Inflammatory macrophage treated with lipopolysaccharide for 4 hours (primary cell): ENCODE data around the gene VAT1L.

ENCODE experiments used
- DNase-seq: peaks from one replicate; pipeline ENCODE4 v3.0.0-alpha.2; 2020

The VAT1L gene

DNA sequence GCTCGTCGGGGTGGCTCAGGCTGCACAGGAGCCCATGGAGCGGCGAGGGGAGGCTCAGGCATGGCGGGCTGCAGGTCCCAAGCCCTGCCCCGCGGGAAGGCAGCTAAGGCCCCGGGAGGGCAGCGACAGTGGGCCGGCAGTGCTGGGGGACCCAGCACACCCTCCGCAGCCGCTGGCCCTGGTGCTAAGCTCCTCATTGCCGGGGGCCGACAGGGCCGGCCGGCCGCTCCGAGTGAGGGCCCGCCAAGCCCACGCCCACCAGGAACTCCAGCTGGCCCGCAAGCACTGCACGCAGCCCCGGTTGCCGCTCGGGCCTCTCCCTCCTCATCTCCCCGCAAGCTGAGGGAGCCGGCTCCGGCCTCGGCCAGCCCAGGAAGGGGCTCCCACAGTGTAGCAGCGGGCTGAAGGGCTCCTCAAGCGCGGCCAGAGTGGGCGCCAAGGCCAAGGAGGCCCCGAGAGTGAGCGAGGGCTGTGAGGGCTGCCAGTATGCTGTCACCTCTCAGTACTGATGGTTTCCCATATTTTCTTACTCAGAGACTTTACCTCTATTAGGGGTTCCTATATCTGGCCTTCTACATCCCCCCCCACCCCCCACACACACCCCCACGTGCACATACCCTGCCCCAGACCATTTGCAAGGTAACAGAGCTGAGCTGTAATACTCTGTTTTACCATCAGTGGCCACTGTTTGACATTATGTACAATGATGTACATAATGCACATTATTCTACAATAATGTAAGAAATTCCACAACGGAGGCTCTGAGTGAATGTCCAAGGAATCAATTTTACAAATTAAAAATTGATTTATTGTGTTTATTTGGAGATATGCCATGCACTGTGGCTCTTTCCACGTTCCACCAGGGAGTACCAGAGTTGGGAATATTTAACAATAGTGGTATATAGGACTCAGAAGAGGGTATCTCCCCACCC, 3.7 kb upstream of the VAT1L start:
- DNase-seq, result no peak

DNA sequence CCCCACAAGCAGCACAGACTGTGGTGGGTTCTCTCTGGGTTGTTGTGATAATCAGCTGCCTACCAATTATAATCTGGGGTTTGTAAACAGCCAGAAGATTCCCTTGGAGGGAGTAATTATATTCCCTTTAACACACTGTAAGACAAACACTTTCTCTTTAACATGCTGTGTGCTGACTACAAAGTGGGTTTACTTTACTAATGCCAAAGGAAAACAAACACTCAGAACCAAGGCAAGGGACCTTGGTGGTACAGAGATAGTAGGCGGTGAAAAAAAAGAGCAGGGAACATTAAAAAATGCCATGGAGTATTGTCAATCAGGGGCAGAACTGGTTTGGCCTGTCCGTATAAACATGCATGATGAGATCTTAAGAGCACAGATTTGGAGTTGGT, 3.0 kb upstream of the VAT1L start:
- DNase-seq, result no peak

DNA sequence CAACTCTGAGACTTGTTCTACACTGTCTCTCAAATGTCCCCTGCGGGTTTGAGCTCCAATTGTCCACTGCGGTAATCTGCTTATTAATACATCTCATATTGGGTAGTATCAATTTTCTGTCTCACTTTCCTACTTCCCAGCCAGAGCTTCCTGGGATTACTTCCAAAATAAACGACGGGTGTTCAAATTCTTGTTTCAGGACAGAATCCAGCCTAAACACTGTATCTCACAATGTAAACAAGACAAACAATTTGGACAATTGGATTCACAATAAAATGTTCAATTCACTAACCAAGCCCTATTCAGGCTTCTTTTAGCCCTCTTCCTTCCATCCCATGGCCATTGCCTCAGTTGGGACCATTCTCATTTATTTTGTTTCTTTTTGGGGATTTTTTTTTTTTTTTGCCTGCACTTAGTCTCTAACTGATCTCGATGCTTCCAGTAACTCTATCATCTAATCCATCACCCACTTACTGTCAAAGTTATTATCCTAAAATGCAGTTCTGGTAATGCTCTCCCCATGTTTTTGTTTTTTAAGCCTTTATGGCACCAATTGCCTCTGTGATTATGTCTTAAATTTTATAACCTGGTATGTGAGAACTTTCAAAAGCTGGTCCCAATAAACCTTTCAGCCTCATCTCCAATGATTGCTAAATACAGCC, 2.0 kb upstream of the VAT1L start:
- DNase-seq, result no peak

DNA sequence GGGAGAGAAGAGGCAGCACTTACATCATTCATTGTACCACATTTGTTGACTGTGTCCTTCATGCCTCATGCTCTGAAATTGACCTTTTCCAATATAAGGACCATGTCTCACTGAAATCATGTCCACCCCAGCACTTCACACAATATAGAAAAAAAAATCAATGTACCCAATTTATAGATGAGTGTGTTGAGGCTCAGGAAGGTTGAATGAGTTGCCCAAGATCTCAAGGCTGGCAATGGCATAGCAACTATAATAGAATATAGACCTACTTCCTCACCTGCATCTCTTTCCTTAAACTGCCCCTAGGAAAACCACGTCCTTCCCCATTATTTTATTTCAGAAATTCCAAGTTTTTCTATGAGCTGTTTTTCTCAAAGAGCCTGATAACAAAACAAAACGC, 912 bp upstream of the VAT1L start:
- DNase-seq, result no peak

DNA sequence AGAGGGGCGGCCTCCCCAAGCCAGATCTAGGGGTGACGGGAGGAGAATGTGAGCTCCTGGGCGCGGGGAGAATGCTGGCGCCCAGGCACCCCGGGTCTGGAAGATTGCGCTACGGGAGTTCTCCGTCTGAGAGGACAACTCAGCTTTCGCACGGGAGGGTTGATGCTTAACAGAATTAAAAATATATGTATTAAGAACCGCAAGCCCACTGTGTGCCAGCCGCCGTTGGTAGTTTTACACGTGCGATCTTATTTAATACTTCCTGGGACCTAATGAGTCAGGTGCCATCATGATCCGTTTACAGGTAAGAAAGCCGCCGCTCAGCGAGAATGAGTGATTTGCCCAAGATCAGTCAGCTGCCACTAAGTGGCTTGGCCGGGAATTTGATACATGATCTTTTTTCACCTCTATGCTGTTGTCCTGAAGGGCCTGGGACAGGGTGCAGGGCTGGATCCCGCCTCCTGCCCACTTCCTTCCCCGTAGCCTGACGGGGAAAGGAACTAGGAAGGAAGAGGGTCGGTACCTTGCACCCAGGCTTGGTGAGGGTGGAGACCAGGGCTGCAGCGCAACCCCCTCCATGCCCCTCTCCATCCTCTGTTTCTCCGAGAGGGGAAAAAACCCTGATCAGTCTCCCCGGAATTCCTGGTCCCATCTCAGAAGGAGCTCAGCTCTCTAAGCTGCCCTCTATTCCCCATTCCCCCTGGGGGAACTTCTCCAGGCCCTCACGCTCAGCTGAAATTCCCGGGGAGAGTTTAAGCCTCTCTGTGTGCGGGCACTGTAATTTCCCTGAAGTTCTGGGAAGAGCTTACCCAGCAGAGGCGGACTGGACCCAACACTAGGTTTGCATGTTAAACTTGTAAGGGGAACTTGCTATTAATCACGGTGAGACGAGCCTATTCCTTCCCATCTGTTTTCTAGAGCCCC, 983 bp downstream of the VAT1L start:
- no peak for DNase-seq

DNA sequence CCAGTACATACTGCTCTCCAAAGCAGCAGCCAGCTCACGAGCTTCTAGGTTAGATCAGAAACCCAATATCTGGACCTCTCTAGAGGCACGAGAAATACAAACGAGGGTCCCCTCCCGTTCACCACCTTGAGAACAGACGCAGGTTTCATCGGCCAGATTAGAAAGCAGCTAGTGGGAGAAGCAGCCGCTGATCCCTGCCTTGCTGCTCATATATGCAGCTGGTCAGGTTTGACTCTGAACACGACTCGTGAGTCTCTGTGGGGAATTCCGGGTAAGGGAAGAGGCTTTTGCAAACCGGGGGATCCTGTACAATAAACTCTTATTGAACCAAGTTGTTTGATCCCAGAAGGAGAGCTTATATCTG, 1.6 kb downstream of the VAT1L start:
- DNase-seq, result no peak

DNA sequence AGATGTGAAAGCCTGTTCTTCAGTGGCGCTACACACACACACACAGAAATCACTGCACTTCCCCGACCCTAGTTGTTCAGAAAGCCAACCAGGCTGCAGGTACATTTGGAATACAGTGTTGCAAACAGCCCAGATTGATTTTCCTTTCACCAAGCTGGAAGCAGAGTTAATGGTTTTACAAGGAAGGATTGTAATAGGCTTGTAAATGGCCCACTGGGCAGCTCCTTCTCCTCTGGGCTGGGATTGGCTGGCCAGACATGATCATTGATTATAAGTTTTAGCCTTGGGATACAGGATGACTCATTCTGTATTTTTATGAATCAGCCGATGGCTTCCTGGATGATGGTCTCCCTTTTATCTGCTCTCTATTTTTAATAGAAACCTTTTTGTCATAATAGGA, 2.5 kb downstream of the VAT1L start:
- no peak for DNase-seq

DNA sequence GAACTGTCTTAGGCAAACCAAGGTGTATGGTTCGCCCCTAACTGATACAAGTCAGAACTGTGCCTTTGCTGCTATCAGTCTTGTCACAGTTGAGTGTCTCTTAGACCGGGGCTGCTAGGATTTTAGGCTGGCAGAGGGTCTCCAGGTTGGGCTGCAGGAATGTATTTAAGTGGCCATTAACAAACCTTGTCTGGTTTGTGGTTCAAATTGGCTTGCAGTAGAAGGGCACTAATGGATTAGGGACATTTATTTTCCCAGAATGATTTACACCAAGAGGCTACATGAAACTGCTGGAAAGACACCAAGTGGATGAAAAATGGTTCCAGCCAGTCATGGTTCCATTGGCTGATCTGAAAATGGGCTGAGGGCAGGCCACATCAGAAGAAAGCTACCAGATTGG, 5.1 kb downstream of the VAT1L start:
- no peak for DNase-seq

DNA sequence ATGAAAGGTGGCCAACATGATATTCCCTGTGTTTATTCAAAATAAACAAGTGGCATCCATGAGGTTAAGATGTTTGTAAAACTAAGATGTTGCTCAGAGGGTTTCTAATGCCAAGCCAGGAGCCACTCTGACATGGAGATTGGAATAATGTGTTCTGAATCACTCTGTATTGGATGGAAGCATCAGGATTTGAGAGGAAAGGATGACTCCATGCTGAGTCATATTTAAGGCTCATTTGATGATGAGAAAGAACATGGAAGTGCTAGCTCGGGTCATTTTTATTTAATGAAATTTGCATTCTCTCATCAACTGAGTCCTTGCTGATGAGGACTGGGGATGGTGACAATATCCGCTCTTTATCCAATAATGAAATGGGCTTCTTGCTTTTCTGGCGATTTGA, 6.2 kb downstream of the VAT1L start:
- no peak for DNase-seq

DNA sequence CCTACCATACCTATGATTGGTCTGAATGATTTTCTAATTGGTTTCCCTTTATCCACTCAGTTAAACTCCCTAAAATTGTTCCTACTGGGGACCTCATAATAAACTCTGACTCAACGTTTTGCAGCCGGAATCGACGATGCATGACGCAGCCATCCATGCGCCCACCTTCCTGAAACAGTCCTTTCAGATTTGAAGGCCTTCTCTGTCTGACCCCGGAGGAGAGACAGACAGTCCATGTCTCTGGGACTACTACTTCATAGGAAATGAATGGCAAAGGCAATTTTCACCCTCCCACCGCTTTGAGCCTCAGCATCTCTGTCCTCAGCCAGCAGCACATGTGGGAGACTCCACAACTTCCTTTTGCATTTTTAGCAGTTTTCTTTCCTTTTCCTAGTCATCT, 13.5 kb downstream of the VAT1L start:
- no peak for DNase-seq

DNA sequence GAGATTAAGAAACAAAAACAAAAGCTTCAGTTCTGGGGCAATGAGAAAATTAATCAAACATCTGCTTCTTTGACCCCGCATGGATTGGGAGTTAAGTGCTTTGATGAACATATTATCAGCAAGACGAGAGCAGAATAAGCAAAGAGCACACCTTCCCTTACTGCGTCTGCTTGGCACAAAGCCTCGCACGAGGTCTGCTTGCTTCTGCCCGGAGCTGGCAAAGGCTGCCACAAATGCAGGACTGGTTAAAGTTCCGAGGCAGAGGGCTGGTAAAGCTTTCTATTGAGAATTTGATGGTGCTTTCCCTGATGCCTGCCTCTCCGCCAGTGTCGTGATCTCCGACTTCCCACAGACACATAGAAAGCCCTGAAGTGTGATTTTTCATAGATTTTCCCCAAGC, 17.0 kb downstream of the VAT1L start:
- DNase-seq, result no peak

DNA sequence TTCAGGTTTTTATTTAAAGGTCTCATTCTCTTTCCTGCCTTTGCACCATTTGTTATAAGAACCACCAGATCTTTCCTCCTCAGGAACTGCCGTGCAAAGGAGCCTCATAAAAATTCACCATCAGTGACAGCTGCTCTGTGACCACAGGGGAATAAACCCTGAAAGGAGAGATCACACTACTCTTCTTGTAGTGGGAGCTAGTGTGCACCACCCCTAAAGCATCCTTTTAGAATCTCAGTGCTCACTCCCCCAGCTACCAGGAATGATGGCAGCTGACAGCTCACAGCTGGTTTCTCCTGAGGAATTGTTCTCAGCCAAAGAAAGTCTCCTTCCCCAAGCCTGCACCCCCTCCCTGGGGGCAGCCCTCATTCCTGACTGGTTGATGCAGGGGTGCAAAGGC, 18.7 kb downstream of the VAT1L start:
- DNase-seq, result no peak

DNA sequence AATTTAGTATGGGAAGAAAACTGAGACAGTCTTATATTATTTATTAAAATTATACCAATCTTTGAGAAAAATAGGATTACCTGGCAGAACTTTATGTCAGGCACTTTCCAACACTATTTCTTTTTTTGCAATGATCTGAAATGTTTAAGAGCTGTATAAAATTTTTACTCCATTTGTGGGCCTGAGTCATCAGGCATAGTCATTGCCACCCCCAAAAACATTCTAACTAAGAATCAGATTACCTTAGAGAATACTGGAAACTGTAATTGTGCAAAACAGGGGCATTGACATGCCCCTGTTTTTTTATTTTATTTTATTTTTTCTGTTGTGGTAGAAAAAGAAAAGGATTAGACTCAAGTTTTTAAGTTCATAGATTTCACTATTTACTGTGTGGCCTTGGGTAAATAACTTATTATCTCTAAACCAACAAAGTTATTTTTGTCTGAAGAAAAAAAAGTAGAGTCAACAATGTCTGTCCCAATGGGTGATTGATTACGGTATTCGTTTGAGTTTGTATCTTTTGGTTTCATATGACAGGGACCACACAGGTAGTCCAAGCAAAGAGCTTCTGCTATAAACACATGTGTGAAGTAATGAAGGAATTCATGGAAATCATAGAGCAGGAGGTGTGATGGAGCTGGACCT, 24.6 kb downstream of the VAT1L start:
- no peak for DNase-seq

DNA sequence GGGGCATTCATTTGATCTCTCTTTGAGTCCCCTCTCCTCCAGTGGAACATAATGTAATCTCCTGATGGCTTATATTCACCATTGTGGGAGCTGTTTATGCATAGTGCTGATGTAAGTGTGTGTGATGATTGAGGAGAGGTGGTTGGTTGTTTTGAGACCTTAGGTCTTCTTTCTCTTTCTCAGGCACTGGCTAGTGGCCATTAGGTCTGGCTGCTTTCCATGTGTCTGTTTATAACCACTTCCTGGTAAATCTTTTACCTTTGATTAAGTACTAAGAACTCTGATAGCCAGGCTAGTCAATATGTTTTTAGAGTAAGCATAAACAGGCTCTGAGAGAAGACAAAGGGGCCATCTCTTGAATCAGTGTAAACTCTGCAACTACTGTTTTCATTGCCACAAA, 27.9 kb downstream of the VAT1L start:
- DNase-seq, result no peak

DNA sequence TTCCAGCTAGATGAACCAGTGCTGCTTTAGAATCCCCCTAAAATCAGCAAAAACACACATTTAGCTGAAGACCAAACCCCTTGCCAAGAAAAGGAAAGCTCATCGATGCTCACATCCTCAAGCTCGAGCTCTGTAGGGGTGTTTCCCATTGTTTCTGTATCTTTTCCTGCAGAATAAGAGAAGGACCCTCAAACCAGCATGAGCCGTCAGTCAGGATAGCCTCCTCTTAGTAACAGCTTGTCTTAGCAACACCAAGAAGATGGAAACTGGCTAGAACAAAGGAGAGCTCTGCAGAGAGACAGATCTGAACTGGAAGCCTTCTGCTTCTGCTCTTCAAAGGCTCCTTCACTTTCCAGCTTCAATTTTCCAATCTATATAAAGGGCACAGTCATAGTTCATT, 32.0 kb downstream of the VAT1L start:
- no peak for DNase-seq

DNA sequence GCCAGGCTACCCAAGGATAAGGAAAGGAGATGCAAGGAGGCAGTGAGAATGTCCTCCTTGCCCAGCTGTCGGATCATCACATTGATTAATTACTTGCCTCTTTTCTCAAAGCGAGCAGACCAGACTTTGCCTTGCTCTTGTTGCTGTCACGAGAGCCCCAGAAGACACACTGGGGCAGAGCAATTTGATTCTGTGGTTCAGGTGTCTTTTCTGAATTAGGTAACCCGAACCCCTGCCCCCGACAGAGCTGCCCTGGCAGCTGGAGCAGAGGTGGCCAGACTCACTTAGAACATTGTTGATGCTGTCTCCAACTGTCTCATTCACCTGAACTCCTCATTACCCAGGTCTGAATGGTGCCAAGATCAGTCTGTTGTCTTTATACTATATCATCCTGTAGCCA, 34.3 kb downstream of the VAT1L start:
- DNase-seq, result no peak

DNA sequence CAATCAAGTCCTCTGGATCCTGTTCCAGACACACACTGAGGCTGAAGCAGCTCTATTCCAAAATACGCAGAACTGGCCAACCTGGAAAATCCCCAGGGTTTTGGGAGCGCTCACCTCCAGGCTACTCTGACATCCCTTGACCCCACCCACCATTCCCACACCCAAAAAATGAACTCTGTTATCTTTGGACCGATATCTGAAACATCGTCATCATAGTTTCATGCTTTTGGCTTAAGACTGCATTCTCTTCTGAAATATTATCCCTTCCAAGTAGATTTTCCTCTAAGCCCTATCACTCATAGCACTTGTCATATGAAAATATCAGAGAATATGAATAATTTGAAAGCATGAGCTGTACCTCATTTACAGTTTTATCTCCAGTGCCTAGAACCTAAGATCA, 34.7 kb downstream of the VAT1L start:
- DNase-seq, result no peak

DNA sequence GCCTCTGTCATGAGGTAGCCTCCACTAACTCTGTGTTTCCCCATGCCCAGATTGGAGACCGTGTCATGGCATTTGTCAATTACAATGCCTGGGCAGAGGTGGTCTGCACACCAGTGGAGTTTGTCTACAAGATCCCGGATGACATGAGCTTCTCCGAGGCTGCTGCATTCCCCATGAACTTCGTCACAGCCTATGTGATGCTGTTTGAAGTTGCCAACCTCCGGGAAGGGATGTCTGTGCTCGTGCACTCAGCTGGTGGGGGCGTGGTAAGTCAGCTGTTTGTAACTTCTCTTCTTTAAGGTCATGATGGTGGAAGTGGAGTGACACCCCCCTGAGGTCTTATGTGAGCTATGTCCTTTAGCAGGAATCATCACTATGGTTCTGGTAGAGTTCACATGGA, 36.8 kb downstream of the VAT1L start:
- DNase-seq, result no peak

DNA sequence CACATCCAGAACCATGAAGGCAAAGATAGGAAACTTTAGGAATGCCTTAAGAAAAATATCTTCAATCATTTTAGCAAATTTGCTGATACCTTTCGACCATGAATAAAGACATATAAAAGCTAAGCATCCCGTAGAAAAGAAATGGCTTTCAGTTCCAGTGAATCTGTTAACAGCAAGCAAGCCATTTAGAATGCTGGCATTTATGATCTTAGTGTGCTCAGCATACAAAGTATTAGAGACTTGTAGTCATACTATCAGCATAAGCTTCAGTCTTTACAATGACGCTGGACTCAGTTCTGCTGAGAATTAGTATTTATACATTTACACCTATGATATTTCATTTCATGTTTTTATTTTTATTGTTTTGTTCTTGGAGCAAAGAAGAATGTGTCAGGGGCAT, 38.7 kb downstream of the VAT1L start:
- no peak for DNase-seq

DNA sequence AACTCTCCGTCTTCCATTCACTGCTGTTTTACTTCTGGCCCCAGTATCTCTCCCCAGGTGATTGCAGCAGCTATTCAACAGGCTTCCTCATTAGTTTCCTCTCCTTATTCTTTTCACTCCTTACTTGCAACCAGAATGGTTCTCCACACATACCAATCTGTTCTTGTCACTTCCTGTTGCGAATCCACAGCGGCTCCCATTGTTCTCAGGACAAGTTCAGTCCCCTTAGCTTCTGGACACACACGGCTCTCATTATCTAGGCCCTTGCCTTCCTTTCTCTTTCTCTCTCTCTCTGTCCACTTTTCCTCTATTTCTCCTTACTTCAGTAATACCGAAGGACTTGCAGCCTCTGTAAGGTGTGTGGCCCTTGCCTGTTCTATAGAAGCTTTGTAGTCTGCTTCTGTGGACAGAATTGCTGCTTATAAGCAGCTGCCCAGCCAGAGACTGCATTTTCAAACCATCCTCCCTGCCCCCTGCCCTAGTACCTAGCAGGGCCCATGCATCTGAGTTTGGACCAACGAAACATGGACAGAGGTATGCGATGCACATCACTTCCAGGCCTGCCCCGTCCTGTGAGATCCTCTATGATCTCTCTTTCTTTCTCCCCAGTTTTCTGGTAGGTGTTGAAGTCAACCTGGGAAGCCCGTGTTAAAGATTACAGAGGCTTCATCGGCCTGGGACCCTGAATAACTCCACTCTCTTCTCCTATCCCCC, 45.7 kb downstream of the VAT1L start:
- DNase-seq, result no peak

DNA sequence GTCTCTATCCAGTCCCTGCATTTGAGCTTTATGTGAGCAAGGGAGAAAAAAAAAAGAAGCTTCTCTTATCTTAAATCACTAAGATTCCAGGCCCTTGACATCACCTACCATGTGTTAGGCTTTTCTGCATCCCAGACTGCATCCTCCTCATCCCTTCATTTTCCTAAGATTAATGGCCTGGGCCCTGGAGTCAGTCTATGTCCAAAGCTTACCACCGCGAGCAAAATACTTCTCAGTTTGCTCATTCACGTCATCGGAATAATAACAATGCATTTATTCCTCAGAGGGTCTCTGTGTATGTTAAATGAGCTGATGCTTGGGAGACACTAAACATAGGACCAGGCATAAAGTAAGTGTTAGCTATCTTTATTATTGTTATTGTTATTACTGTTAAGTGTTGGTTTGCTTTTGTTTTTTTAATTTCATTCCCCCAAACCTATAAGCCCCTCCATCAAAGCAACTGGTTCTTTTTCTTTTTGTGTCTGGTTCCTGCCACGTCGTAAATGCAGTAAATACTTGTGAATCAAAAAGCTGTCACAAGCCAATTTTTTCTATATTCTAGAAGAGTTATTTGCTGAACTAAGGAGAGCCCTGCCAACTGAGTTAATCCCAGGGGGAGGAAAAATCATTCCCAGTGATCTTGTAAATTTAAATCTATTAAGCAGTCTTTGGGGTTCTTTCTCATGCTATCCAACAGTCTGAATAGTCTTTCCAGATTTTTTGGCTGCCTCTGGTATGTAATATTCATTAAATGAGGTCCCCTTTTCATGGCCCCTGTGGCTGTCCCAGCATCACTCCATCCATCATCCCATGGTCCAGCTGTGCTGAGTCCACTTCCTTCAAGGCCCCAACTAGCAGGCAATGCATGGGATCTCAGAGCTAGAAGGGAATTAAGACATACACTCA, 46.5 kb downstream of the VAT1L start:
- DNase-seq, result no peak
